Dedifferentiated amniotic fluid mesenchymal stem cell (primary cell): ENCODE results near the gene INPPL1.

Source experiments
- DNase-seq: peaks from one replicate; pipeline ENCODE4 v3.0.0-alpha.2; 2016; ENCODE audit errors: extremely low spot score

INPPL1 gene

GRCh38 chr11:72231396-72232259, 7.1 kb downstream of the INPPL1 start:
- no peak for DNase-seq

- DNase-seq = no peak
These were observed 7.9 kb downstream of the INPPL1 start for GRCh38 chr11:72232260-72233055.

- DNase-seq = no peak
These were observed 8.6 kb downstream of the INPPL1 start for GRCh38 chr11:72233056-72233772.

GRCh38 chr11:72233773-72234513, 9.4 kb downstream of the INPPL1 start:
- DNase-seq = no peak

DNA sequence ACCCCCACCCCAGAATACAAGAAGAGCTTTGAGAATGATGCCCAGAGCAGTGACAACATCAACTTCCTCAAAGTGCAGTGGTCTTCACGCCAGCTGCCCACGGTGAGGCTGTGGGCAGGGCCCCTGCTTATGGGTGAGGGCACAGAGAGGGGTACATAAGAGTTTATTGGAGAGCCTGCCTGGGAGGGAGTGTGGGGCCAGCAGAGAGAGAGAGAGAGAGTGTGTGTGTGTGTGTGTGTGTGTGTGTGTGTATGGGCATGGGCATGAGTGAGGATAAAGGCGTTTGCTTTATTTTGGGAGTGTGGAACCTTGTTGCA, 9.9 kb downstream of the INPPL1 start:
- no peak for DNase-seq

- no peak for DNase-seq
These were observed 10.4 kb downstream of the INPPL1 start for GRCh38 chr11:72234920-72235319.

DNA sequence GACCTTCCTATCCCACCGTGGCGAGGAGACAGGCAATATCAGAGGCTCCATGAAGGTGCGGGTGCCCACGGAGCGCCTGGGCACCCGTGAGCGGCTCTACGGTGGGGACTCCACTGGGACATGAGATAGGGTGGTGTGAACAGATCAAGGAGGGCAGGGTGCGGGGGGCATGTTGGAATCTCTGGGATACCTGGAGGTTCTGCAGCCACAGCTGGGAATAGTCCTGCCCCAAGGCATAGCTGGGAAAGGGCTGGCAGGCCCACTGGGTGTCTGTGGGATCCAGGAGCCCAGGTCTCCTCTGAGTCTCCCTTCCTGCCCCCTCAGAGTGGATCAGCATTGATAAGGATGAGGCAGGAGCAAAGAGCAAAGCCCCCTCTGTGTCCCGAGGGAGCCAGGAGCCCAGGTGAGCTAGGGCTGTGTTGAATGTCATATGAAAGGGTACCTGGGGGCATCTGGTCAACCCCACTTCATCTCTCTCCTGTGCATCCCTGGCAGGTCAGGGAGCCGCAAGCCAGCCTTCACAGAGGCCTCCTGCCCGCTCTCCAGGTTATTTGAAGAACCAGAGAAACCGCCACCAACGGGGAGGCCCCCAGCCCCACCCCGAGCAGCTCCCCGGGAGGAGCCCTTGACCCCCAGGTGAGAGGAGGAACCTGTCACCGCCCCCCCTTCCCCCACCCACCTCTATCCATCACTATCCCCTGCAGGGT, 10.9 kb downstream of the INPPL1 start:
- DNase-seq = no peak

GRCh38 chr11:72236083-72236697, 11.6 kb downstream of the INPPL1 start:
- no peak for DNase-seq

GRCh38 chr11:72236774-72237111, 12.2 kb downstream of the INPPL1 start:
- DNase-seq = no peak

- DNase-seq = no peak
These were observed 12.8 kb downstream of the INPPL1 start for GRCh38 chr11:72237112-72237931.

- no peak for DNase-seq
These were observed 13.5 kb downstream of the INPPL1 start for GRCh38 chr11:72238040-72238450.

DNA sequence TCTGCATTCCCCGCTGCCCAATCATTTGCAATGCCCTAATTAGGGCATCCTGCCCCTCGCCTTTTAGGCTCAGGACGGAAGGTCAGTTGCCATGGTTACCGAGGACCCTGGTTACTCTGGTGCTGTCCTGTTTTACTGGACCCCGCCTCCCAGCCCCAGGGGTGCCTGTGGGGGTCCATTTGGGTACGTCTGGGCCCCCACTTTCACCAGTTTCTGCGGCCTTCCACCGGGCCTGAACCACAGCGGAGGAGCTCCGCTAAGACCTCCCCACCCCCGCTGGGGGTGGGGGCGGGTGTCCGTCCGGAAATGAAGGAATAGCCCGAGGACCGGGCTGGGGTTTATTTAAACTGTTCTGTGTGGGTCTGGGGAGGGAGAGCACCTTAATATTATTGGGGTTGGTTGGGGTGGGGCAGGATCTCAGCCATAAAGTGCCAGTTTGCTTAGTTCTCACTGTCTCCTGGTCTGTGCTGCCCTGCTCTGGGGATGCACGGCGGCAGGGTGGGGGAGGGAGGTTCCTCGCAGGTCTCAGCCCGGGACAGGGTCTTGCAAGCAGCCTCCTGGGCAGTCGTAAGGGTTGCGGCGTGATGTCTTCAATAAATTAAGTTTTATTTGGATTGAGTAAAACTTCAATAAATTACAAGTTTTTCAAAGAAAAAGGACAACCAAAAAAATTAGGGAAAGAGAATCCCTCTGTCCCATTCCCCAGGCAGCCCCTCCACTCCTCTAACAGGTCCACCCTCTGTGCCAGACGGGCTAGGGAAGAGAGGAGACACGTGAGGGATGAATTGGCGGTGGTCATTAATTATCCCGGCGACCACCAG, 14.1 kb downstream of the INPPL1 start:
- no peak for DNase-seq

- no peak for DNase-seq
These were observed 14.8 kb downstream of the INPPL1 start for GRCh38 chr11:72239313-72239848.

GRCh38 chr11:72239849-72240460, 15.4 kb downstream of the INPPL1 start:
- no peak for DNase-seq

DNA sequence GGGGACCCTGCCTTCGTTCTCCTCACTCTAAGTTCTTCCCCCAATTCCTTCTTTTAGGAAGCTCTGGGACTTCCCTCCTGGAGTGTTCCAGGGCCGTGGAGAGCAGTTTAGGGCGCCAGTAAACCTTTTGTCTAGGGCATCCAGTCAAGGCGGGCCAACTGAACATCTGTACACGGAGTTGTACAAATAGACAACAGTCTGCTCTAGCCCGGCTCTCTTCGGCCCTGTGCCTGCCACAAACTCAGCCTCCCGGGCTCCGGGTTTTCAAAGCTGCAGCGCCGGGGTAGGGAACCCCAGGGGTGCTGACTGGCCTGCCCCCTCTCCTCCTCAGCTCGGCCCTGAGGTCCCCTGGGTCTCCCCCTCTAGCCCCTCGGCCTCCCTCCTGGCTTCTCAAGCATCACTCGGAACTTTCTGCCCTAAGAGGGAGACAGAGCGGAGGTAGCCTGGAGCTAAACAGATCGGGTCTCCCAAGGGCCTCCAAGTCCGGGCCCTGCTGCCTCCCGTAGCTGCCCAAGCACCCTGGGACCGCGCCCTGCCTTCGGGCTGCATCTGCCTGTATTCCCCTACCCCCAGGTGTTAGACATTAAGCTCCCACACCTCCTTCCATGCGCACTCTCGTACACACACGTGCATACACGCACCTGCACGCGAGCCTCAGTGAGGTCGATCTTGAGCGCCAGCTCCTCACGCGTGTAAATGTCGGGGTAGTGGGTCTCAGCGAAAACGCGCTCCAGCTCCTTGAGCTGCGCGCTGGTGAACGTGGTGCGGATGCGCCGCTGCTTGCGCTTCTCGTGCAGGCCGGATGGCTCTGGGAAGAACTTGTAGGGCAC, 16.1 kb downstream of the INPPL1 start:
- no peak for DNase-seq

- DNase-seq = no peak
These were observed 16.8 kb downstream of the INPPL1 start for GRCh38 chr11:72241291-72241781.

DNA sequence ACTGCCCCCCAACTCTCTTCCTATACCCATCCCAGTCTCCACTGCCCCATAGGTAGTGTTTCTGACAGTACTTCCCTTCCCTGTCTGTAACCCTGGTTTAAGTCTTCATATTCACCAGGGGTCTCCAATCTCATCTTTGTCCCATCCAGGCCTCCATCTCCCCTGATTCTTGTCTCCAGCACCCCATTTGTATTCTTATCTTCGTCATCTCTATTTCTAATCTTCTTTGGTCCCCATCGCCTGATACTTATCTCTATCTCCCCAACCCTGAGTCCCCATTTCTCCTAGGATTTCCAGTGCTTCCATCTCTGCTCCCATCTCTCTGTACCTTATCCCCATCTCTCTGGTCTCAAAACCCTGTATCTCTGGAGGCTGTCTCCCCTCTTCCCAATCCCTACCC, 17.6 kb downstream of the INPPL1 start:
- DNase-seq = no peak
